Stomach (tissue), 9 donors: ENCODE results near the gene OXER1. TPM values are rescaled to one million over a fixed set of nuclear protein-coding genes. Genes with fewer than 3 reads are reported as not detected.

Experiments
- DNase-seq, 2 donors: peaks; one replicate each; pipeline versions ENCODE4 v3.0.0 to v3.0.0-alpha.2; 2013 to 2019
- H3K27ac ChIP-seq, 5 donors: fragments of 200-600 bp in 4 of 5; sonication (generic) in 4 of 5; one replicate each; pipeline ENCODE4 v1.5.1; 2013 to 2019; ENCODE audit warnings: mild to moderate bottlenecking in 1 of 5, moderate library complexity in 1 of 5
- H3K27me3 ChIP-seq, 3 donors: fragments of 200-600 bp; sonication (generic); one replicate each; pipeline ENCODE4 v1.5.1; 2017 to 2019; ENCODE audit warnings: mixed run types in 1 of 3
- H3K36me3 ChIP-seq, 4 donors: fragments of 200-600 bp; sonication (generic); 1 replicate in 3 of 4; 2 replicates in 1 of 4; pipeline ENCODE4 v1.5.1; 2016 to 2019
- H3K4me1 ChIP-seq, 4 donors: fragments of 200-600 bp; sonication (generic); one replicate each; pipeline ENCODE4 v1.5.1; 2016 to 2019
- H3K4me3 ChIP-seq, 4 donors: fragments of 200-600 bp; sonication (generic) in 3 of 4; one replicate each; pipeline ENCODE4 v1.5.1; 2016 to 2019; ENCODE audit warnings: mild to moderate bottlenecking in 1 of 4
- H3K9me3 ChIP-seq, 4 donors: fragments of 200-600 bp; sonication (generic); one replicate each; pipeline ENCODE4 v1.5.1; 2016 to 2019
- EP300 ChIP-seq: sonication (generic); formaldehyde crosslinking; IDR thresholded peaks from one replicate; pipeline ENCODE4 v1.6.1; 2017; ENCODE audit warnings: antibody characterized with exemption
- POLR2A ChIP-seq, 4 donors: fragments of 450-650 bp; IDR thresholded peaks; one replicate each; pipeline ENCODE4 v1.6.1; 2016; ENCODE audit warnings: antibody characterized with exemption in 4 of 4, control low read depth in 2 of 4, mild to moderate bottlenecking in 1 of 4, moderate library complexity in 1 of 4
- POLR2AphosphoS5 ChIP-seq, 3 donors: sonication (generic); formaldehyde crosslinking; IDR thresholded peaks; one replicate each; pipeline ENCODE4 v1.6.1; 2016; ENCODE audit warnings: antibody characterized with exemption in 3 of 3
- WGBS, 5 donors: extraction: QIAGEN DNeasy Blood & Tissue Kit in 3 of 5; methylation state at CpG; one replicate each; pipeline versions ENCODE4 v1.1.5 to v1.1.7; 2013 to 2018; 5-methylcytosine and 5-hydroxymethylcytosine counted together
- intact Hi-C: fragments of 100-400 bp; cut with DNase I; formaldehyde crosslinking; loops from one replicate; pipeline ENCODE4 v1.15.1; 2023; ENCODE audit warnings: low total_unique reads
- polyA plus RNA-seq, 3 donors: library from polyadenylated mRNA; stranded (reverse); fragments of 200-250 nt; gene quantifications; one replicate each; pipeline ENCODE4 v1.2.3, GENCODE V29; 2013
- total RNA-seq, 5 donors: library from RNA; depleted of rRNA; stranded (reverse); fragments of >200 nt; gene quantifications; one replicate each; pipeline versions ENCODE4 v1.1.0 to v1.2.3, GENCODE V29; 2014 to 2016
- TF ChIP-seq, protein P1 (sequence below), 7 experiments: fragments of 450-650 bp in 4 of 7; fragments of 200-600 bp in 3 of 7; sonication (generic) in 3 of 7; IDR thresholded peaks; one replicate each; pipeline ENCODE4 v1.5.1; 2016 to 2019; ENCODE audit warnings: antibody characterized with exemption in 7 of 7, control low read depth in 2 of 7, mild to moderate bottlenecking in 1 of 7
- donor health status: healthy with polysubstance abuse.
- donor health status: Bipolar disorder and iron deficiency.
- donor health status: healthy.

The OXER1 gene
- total and polyA plus RNA-seq, 8 donors: 0.46 to 7.8 (median 1.5) TPM; not detected in 2

DNA sequence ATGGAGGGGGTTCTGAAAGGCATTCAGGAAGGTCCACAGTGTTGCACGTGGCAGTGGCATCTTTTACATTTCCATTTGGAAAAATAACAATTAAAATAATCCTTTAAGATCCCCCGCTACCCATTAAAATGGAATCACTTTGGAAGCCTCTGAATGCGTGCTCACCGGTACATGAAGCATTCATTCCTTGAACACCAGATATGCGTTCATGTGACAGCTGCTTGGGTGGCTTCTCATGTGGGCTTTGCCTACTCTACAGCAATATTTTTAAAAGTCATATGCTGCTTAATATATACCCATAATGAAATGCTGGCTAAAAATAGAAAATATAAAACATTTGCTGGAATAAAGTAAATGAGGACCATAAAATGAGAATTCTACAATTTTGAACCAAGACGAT is 42.9 kb upstream of the OXER1 start:
- intact Hi-C loops: no loop called here
- 90 to 96% (median 92%) methylated on average over 6 of the region's 6 CpGs for WGBS, 5 donors
- Histone ChIP-seq H3K4me1 (peaks cover 10 to 19% (median 17%) of the 10 kb centered on the region in 4 donors), H3K27me3 (no peaks in the 10 kb centered on the region), H3K36me3 (no peaks in the 10 kb centered on the region), H3K27ac (no peak overlapping the region), H3K9me3 (no peaks in the 10 kb centered on the region), H3K4me3 (no peak overlapping the region)
- no peak for DNase-seq
- TF ChIP-seq POLR2AphosphoS5 (IDR thresholded peaks at IDR 0.05): no peak
- TF ChIP-seq POLR2A (IDR thresholded peaks at IDR 0.05): no peak

DNA sequence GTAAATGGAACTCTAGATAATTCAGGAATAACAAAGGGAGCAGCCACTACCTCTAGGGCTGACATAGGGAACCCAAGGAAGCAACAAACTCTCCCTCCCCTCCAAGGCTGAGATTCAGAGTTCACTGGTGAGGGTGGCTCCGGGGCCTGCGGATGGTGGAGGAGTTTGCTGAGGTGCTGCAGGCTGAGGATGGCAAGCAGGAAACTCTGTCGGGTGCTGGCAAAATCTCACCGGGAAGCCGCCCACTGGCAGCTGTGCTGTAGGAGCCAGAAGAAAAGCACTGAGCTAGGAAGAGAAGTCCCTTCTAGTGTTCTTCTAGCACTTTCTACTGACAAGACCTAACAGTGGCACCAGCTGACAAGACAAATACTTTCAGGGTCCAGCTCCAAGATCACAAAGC is 41.0 kb upstream of the OXER1 start:
- H3K36me3 ChIP-seq: no peaks in the 10 kb centered on the region
- no peak for DNase-seq
- no peaks in the 10 kb centered on the region for H3K27me3 ChIP-seq
- peaks cover 5 to 23% (median 11%) of the 10 kb centered on the region in 4 donors for H3K4me1 ChIP-seq
- no peaks in the 10 kb centered on the region for H3K9me3 ChIP-seq
- H3K4me3 ChIP-seq: no peak overlapping the region
- H3K27ac ChIP-seq: no peak overlapping the region
- TF ChIP-seq POLR2A (IDR thresholded peaks at IDR 0.05) (no peak), POLR2AphosphoS5 (IDR thresholded peaks at IDR 0.05) (no peak), EP300 (no peak)
- TF ChIP-seq, protein P1, sequence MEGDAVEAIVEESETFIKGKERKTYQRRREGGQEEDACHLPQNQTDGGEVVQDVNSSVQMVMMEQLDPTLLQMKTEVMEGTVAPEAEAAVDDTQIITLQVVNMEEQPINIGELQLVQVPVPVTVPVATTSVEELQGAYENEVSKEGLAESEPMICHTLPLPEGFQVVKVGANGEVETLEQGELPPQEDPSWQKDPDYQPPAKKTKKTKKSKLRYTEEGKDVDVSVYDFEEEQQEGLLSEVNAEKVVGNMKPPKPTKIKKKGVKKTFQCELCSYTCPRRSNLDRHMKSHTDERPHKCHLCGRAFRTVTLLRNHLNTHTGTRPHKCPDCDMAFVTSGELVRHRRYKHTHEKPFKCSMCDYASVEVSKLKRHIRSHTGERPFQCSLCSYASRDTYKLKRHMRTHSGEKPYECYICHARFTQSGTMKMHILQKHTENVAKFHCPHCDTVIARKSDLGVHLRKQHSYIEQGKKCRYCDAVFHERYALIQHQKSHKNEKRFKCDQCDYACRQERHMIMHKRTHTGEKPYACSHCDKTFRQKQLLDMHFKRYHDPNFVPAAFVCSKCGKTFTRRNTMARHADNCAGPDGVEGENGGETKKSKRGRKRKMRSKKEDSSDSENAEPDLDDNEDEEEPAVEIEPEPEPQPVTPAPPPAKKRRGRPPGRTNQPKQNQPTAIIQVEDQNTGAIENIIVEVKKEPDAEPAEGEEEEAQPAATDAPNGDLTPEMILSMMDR (IDR thresholded peaks at IDR 0.05): no peak
- intact Hi-C loops: no loop called here
- 74 to 81% (median 76%) methylated on average over 5 of the region's 5 CpGs for WGBS, 5 donors

DNA sequence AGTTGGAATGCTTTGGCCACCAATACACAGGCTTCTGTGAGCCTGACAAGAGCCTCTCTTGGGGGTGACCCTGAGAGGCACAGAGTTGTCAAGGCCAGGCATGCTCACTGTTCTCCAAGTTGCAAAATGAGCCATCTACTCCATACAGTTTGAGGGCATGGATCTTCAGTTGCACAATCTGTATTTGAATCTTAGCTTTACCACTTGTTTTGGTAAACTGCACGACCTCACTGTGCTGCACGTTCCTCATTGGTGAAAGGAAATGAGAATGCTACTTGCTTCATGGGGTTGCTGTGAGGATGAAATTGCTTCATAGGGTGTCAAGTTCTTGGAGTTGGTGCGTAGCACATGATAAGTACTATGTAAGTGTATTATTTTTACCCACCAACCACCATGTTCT is 40.4 kb upstream of the OXER1 start:
- WGBS, 5 donors: 52 to 80% (median 64%) methylated on average over 3 of the region's 3 CpGs
- intact Hi-C loops: no loop called here

GRCh38 chr2:42802150-42802549 is 38.2 kb upstream of the OXER1 start:
- Histone ChIP-seq H3K27ac (no peak overlapping the region), H3K27me3 (no peaks in the 10 kb centered on the region), H3K36me3 (no peaks in the 10 kb centered on the region), H3K4me1 (peaks cover 0 to 14% (median 4%) of the 10 kb centered on the region in 4 donors), H3K4me3 (no peak overlapping the region), H3K9me3 (no peaks in the 10 kb centered on the region)
- TF ChIP-seq, protein P1 (IDR thresholded peaks at IDR 0.05): no peak
- TF ChIP-seq POLR2AphosphoS5 (IDR thresholded peaks at IDR 0.05) (no peak), POLR2A (IDR thresholded peaks at IDR 0.05) (no peak), EP300 (no peak)
- intact Hi-C loops: no loop called here
- DNase-seq: no peak
- 81 to 94% (median 91%) methylated on average over 6 of the region's 6 CpGs for WGBS, 5 donors

More for the DNA sequence above, 40.4 kb upstream of the OXER1 start:
- H3K9me3 ChIP-seq: no peaks in the 10 kb centered on the region
- H3K4me1 ChIP-seq: peaks cover 4 to 20% (median 9%) of the 10 kb centered on the region in 4 donors
- H3K36me3 ChIP-seq: no peaks in the 10 kb centered on the region
- H3K27ac ChIP-seq: no peak overlapping the region
- no peak for DNase-seq
- H3K4me3 ChIP-seq: no peak overlapping the region
- TF ChIP-seq POLR2A (IDR thresholded peaks at IDR 0.05): no peak
- TF ChIP-seq, protein P1 (IDR thresholded peaks at IDR 0.05): no peak
- no peak for TF ChIP-seq POLR2AphosphoS5 (IDR thresholded peaks at IDR 0.05)
- no peak for TF ChIP-seq EP300
- no peaks in the 10 kb centered on the region for H3K27me3 ChIP-seq

GRCh38 chr2:42801381-42801780 is 37.4 kb upstream of the OXER1 start:
- H3K4me1 ChIP-seq: peaks cover 0 to 15% (median 6%) of the 10 kb centered on the region in 4 donors
- DNase-seq: no peak
- intact Hi-C loops: no loop called here
- H3K9me3 ChIP-seq: no peaks in the 10 kb centered on the region
- H3K4me3 ChIP-seq: no peak overlapping the region
- no peaks in the 10 kb centered on the region for H3K27me3 ChIP-seq
- H3K36me3 ChIP-seq: no peaks in the 10 kb centered on the region
- 60 to 61% (median 60%) methylated on average over 4 of the region's 4 CpGs for WGBS, 5 donors
- TF ChIP-seq, protein P1 (IDR thresholded peaks at IDR 0.05): no peak
- TF ChIP-seq POLR2A (IDR thresholded peaks at IDR 0.05) (no peak), POLR2AphosphoS5 (IDR thresholded peaks at IDR 0.05) (no peak), EP300 (no peak)
- peak overlapping the region in 1 of 5 donors; percentile 6 for H3K27ac ChIP-seq
